Endometrial microvascular endothelial cells (primary cell): ENCODE results near the gene CFAP100. TPM values are rescaled to one million over a fixed set of nuclear protein-coding genes. Genes with fewer than 3 reads are reported as not detected.

ENCODE experiments used
- in situ Hi-C: cut with HindIII; loops from 2 replicates; pipeline ENCODE4 v1.10.0; 2017; ENCODE audit warnings: low sequenced_read_pairs, low pct_unique_long_range_greater_than_20kb; ENCODE audit errors: inconsistent ontology term
- total RNA-seq: library from RNA; depleted of rRNA; stranded (reverse); fragments of >200 nt; gene quantifications from one replicate; pipeline ENCODE4 v1.2.3, GENCODE V29; 2015; ENCODE audit errors: inconsistent ontology term

Gene CFAP100
- total RNA-seq, 1 donor from 2014 or later = not detected

- in situ Hi-C loops = no loop called here
Measured at GRCh38 chr3:126416943-126417342, 22.2 kb downstream of the CFAP100 start.

GRCh38 chr3:126417515-126417914 is 22.8 kb downstream of the CFAP100 start:
- in situ Hi-C loops = no loop called here

- in situ Hi-C loops = no loop called here
Measured at GRCh38 chr3:126417981-126418530, 23.3 kb downstream of the CFAP100 start.

GRCh38 chr3:126418661-126419131 is 24.0 kb downstream of the CFAP100 start:
- in situ Hi-C loops = no loop called here

GRCh38 chr3:126419151-126419703 is 24.5 kb downstream of the CFAP100 start:
- in situ Hi-C loops = no loop called here

GRCh38 chr3:126419886-126420786 is 25.4 kb downstream of the CFAP100 start:
- in situ Hi-C loops = no loop called here

GRCh38 chr3:126421573-126422119 is 26.9 kb downstream of the CFAP100 start:
- in situ Hi-C loops = no loop called here

- in situ Hi-C loops = no loop called here
Measured at GRCh38 chr3:126422121-126422520, 27.4 kb downstream of the CFAP100 start.

- in situ Hi-C loops = no loop called here
Measured at GRCh38 chr3:126422571-126423091, 27.9 kb downstream of the CFAP100 start.

- in situ Hi-C loops = no loop called here
Measured at GRCh38 chr3:126423191-126424038, 28.7 kb downstream of the CFAP100 start.

GRCh38 chr3:126424039-126424717 is 29.5 kb downstream of the CFAP100 start:
- in situ Hi-C loops = no loop called here

GRCh38 chr3:126424751-126425150 is 30.0 kb downstream of the CFAP100 start:
- in situ Hi-C loops = no loop called here

GRCh38 chr3:126431103-126431534 is 36.4 kb downstream of the CFAP100 start:
- in situ Hi-C loops = no loop called here

GRCh38 chr3:126432361-126433104 is 37.8 kb downstream of the CFAP100 start:
- in situ Hi-C loops = no loop called here

- in situ Hi-C loops = no loop called here
Measured at GRCh38 chr3:126433105-126433430, 38.4 kb downstream of the CFAP100 start.

GRCh38 chr3:126433496-126434263 is 39.0 kb downstream of the CFAP100 start:
- in situ Hi-C loops = no loop called here

GRCh38 chr3:126434264-126434590 is 39.5 kb downstream of the CFAP100 start:
- in situ Hi-C loops = no loop called here
